ENCODE measurements around the gene XKR3.
"Not testable (repeated sequence)": the region's sequence is repeated elsewhere in the genome, so short reads cannot be mapped to it uniquely, and the experiment has no call there.

Gene XKR3

DNA sequence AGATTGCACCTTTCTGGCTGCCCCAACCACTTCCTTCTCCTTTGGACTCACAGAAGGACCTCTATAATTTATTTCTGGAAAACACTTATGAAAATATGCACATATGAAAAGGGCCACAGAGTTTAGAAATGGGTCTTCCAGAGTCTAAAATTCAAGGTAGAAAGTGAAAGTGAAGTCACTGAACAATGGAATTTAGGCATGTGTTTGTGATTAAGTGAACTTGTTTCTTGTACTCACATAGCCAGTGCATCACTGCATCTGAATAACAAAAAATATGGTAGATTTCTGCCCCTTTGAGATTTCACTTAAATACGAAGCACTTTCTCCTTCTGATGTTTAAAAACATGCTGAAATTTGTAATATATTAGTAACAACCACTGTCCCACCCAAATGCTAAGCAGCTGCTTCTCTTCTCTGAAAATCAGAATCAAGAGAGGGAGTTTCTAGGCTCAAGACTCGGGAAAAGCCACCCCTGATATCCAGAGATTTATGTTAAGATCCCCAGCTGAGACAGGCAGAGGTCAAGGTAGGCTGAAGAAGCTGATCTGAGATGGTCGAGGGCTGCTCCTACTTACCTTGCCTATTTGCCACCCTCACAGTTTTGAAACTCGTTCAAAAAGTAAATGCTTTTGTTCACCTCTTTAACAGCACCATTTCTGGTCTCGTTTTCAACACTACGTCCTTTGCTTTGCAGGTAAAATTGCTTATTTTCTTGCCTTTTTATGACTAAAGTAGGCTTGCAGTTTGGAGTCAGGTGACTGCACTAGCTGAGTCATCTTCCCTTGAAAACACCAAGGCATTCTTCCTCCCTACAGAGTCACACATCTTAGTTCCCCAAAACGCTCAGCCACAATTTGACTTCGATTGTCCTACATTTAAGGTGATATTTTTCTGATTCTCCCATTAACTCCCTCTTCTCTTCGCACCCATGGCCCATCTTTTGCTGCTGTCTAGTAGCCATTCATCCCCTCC is at the start of gene XKR3:
XKR3 (minus strand) TSS at position 696 of the 972 bp plus-strand sequence. CDS start 17,338 bp downstream, outside the sequence.
- peak in 1 of 3 experiments; percentile 1 for DNase-seq

DNA sequence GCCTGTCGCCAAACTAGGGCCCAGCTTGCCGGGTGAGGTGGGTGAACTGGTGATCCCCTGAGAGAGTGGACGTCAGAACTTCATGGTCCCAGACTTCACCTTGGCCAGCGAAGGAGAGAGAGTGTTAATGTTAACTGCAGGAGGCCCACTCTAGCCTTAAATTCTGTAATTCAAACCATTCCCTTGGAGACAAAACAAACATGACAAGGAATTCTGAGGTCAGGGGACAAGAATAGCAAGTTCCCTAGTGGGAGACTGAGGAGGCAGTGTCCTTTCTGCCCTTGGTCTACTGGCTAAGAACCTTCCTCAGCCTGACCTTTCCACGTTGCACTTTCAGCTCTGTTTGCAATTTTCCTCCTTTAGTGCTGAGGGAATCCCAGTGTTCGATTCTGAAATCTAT is 44.4 kb upstream of the XKR3 start:
- not testable (repeated sequence) for DNase-seq

DNA sequence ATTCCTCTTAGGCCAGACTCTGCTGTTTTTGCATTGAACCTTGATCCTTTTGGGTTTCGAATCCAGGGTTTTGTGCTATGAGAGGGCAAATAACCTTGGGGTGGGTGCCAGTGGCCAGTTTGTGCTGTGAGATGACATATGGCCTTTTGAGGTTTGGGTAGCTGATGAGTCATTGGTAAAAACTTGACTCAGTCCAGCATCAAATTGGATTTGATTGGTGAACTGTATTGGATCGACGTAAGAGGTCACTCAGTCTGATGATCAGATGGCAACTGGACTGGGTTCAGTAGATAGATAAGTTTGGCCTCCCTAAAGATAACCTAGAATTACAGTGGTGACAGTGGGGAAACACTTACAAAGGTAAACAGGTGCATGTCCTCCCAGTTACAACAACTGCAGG is 41.0 kb upstream of the XKR3 start:
- DNase-seq = no peak

DNA sequence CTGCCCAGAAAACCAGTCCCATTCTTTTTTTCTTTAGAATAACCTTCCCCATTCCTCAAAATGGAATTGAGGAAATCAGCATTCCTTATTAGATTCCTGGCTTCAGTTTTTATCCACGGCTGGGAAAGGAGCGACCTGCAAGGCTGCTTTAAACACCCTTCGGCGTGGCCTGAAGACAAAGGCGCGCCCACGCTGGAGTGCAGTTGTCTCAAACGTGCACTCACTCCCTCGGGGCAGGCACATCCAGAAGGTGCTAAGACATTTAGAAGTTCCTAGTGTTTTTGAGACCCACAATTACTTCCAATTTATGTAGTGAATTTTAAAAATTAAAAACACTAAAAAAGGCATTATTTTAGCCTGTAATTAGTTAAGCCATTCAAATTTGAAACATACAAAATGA is 31.6 kb upstream of the XKR3 start:
- DNase-seq = not testable (repeated sequence)

DNA sequence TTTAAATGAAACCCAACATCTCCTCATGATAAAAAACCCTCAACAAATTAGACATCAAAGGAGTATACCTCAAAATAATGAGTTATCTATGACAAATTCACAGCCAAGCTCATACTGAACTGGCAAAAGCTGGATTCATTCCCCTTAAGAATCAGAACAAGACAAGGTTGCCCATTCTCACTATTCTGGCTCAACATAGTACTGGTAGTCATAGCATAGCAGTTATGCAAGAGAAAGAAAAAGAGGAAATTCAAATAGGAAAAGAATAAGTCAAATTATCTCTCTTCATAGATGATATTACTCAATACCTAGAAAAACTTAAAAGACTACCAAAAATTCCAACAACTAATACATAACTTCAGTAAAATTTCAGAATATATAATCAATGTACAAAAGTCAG is 29.4 kb upstream of the XKR3 start:
- no peak for DNase-seq

DNA sequence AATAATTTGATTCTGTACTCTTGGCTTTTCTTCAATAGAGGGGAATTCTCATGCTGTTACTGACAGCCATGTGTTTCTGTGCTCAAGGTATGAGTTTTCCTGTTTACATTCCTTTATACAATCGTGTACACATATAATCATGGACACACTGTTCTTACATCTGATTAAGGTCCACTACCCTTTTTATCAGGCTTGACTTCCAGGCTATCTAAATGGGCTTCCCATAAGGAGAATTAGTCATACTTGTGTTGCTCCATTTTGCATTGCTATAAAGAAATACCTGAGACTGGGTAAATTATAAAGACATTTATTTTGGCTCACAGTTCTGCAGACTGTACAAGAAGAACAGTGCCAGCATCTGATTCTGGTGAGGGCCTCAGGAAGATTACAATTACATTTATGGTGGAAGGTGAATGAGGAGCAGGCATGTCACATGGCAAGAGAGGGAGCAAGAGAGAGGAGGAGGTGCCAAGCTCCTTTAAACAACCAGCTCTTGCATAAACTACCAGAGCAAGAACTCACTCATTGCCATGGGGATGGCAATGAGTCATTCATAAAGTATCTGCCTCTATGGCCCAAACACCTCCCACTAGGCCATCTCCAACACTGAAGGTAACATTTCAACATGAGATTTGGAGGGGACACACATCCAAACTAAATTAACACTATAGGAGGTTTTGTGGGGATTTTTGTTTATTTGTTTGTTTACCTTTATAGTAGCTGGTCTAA is 26.2 kb upstream of the XKR3 start:
- not testable (repeated sequence) for DNase-seq

DNA sequence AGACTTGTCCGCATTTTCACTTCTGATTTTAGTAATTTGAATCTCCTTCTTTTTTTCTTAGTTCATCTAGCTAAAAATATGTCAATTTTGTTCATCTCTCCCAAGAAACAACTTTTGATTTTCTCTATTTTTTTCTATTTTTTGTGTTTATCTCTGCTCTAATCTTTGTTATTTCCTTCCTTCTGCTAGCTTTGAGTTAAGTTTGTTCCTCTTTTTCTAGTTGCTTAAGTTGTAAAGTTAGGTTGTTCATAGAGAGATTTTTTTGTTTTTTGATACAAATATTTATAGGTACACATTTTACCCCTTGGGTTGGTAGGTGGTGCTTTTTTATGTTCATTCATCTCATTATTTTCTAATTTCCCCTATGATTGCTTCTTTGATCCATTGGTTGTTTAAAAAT is 22.1 kb upstream of the XKR3 start:
- no peak for DNase-seq

DNA sequence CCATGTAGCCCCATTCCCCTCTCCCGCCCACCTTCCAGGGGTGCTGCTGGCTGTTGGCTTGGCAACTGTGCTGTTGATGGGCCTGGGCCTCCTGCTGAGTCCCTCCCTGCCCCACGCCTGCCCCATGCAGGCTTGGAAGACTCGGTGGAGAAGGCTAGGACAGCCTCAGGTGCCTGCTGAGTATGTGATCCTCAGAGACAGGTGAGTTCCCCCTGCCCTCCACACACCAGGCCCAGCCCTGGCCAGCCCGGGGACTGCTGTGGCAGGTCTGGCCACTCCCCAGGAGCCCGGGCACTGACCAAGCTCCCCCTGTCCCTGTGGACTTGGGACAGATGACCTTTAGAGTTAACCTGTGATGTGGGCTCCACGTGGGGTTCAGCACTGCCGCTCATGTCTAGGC is 20.7 kb upstream of the XKR3 start:
- DNase-seq = no peak

DNA sequence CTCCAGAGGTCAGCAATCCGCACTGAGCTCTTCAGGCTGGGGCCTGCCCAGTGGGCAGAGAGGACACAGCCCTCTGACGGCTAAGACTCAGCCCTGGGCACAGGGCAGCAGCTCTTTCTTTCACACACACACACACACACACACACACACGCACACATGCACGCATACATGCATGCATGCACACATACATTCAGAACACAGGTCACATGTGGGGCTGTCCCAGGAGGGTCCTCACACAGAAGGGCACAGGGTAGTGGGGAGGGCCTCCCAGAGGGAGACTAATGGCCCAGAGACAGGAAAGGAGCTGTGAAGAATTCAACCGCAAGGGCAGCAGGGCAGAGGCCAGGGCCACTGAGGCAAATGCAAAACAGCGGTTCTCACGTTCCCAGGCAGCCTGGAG is 20.3 kb upstream of the XKR3 start:
- no peak for DNase-seq

DNA sequence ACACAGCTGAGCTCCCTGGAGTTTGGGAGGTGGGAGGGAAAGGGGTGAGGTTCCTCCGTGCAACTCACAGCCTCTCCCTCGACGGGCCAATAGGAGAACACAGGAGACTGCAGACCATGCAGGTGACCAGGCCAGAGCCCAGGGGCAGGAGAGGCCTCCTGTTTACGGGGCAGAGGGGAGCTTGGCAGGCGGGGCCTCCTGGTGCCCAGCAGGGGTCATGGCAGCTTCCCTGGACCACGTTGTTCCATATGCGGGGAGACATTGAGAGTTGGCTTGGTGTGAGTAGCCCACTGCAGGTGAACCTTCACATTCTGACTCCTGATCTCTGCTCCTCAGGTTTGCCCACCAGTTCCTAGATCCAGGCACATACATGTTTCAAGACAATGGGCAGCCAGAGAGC is 19.3 kb upstream of the XKR3 start:
- no peak for DNase-seq

DNA sequence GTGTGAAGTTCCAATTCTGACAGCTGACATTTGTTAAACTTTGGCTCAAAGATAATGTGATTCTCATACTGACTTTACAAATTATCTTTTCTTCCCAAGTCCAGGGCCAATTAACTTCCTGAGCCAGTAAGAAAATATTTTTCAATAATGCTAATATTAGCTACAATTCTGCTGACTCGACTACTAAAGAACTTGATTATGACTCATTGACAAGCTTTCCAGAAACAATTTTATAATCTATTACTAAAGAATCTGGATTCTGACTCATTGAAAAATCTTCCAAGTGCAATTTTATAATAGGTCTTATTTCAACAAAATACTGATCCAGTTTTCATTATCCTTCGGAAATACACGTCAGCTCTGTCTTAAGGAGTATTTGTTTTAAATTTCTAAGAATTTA is 12.9 kb upstream of the XKR3 start:
- no peak for DNase-seq

DNA sequence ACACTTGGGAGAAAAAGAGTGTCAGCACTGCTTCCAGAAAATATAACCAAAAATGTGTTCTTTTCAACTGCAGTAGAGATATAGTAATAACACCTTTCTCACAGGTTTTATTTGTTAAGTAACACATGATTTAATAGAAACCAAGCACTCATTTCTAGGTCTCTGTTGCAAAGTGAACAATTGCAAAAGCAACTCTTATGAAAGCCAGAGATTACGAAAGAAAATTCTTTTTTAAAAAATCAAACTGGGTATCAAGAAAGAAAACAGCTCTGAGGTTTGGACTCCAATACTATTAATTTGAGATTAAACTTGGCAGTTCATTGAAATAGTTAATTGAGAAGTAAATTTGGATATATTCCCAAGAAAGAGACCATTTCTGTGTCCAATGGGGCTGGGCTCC is 9.8 kb upstream of the XKR3 start:
- no peak for DNase-seq

DNA sequence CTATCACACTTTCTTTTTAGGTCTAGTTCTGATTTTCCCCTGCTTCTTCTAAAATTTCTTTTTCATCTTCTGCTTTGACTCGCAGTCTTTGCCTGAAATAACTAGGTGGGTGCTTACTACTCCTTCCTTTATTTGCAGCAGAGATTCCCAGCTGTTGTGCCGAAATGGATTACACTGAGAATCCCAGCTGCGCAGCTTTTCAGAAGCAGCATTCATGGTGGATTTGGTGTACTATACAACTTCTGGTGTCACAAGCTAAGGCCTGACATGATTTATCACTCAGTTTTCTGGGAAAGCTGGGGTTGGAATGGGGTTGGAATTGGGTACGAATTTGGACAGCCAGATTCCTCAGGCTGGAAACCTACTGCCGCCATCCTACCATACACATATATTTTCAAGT is 6.0 kb upstream of the XKR3 start:
- no peak for DNase-seq

DNA sequence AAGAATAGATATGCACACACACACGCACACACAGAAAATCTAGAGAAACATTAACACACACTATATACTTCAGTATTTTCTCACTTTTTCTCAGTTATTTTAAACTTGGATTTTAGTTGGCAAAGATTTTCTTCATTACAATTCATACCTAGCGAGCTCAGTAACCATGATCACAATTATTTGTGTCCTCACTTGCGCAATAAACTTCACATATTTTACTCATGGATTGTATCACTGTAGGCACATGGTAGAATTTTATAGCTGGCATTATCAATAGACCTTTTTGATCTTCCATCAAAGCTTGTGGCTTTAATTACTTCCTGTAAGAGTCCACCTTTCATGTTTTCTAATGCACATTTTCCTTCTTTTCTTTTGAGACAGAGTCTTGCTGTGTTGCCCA is 4.8 kb upstream of the XKR3 start:
- DNase-seq = no peak

DNA sequence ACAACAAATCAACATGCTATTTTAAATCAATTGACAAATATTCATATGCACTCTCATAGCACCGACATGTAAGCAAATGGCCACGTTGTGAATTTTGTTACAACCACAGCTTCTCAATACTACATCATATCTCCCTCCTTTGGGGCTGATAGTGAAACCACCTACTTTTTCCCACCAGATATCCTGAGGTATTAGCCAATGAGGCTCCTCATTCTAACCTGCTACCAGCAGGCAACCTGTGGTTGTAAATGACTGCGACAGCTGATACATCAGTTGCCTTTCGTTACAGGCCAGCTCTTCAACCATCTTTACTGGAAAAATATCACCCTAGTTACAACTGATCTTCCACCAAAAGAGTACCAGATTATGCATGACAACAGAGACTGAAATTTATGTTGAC is 3.7 kb upstream of the XKR3 start:
- no peak for DNase-seq

DNA sequence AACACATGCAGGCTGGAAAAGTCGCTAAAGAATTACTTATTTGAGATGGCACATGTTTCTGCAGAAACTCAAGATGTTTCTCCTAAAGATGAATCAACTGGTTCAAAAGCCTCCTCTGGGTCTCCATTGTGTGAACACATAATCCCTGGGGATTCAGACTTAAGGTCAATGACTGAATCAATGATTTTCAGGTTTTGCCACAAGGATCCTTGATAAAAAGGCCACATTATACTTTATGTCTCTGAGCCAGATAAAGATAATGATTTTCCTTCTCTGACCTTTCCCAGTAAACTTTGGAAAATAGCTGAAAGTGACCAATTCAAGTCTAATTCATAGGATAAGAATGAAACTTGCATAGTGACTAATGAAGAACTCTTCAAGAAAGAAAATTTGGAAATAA is 2.3 kb upstream of the XKR3 start:
- DNase-seq = no peak

DNA sequence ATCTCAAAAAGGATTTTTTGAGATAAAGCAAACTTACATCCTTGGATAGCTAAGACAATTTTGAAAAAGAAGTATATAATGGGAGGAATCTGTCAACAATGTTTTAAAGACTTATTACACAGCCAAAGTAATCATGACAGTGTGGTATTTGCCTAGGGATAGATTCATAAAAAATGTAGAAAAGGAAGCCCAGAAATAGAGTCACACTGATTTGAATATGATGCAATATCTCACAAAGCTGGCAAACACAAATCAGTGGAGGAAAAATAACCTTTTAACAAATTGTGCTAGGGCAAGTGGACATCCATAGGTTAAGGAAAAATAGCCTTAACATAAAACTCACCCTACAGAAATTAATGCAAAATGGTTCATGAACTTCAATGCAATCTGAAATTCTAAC is 6.0 kb downstream of the XKR3 start:
- no peak for DNase-seq

DNA sequence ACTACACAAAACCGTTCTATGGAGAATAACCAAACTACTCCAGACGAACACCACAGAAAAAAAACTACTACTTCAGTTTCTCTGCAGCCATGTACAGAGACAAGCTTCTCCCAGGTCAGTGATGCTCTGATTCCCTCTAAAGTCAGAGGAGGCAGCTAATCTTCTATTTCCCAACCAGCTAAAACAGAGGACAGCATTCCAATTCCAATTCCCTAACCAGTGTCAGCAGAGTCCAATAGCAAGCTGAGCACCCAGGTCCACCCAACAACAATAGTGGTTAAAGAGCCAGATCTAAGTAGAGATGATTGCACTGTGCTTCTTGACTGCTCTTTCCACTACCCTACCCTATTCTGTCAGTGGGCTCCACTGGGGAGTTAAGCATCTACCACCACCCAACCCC is 6.7 kb downstream of the XKR3 start:
- DNase-seq = no peak

DNA sequence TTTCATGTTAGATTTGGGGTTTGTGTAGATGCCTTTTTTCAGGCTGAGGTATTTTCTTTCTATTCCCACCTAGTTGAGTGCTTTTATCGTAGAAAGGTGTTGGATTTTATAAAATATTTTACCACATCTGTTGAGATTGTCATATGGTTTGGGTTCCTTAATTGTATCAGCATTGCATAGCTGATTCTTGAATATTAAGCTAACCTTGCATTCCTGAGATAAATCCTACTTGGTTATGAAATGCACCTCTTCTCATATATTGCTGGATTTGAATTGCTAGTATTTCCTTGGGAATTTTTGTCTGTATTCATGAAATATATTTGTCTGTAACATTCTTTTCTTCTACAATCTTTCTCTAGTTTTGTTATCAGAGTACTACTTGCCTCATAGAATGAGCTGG is 10.1 kb downstream of the XKR3 start:
- DNase-seq = no peak

DNA sequence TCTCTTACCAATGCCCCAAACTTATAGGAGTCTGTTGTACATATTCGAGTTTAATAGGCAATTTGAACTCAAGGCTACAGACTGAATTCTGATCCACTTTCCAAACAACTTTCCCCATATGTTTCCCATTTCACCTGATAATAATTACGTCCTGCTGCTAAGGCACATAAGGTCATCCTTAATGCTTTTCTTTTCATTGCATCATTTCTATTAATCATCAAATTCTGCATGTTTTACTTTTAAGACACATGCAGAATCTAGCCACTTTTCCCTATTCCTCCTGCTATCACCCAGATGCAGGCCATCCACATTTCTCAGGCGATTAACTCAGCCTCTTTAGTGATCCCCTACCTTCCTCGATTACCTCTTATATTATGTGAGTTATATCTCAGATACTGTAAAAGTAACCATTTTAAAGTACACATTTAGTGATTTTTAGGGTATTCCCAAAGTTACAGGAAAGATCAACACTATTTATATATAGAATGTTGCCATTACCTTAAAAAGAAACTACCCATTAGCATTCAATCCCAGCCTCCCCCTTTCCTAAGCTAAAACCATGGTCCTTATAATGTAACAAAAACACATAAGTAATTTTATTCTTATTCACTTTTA is 14.9 kb downstream of the XKR3 start:
- no peak for DNase-seq

DNA sequence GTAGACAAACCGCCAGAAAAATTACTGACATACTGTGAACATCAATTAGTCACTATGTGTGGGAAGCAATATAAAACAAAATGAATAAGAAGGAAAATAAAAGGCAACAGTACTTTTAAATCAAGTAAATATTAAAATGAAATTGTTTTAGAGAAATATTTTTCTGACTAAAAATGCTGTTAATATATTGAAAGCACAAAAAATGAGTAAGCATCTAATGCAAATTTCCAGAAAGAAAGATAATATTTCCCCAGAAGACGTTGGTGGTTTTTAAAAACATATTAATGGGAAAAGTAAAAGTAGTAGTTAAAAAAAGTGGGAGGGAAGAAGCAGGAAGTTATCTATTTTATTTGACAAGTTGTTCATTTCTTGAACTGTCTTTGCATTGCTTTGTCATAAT is 16.5 kb downstream of the XKR3 start:
- DNase-seq = no peak

DNA sequence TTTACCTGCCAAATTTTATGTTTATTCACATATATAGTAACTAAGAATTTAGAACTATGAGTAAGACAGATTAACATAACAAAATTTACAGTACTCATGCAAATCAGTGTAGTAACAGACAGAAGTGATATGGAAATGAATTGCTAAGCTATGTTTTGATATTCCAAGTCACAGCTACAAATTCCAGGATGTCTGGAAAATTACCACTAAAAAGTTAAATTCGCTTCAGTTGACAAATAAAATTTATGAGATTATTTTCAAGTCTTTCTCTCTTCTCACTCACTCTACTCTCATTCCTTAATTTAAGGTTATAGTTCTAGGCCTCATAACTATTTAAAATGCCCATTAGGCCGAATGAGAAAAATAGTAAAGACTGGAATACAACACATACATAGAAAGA is 18.1 kb downstream of the XKR3 start:
- DNase-seq = no peak

DNA sequence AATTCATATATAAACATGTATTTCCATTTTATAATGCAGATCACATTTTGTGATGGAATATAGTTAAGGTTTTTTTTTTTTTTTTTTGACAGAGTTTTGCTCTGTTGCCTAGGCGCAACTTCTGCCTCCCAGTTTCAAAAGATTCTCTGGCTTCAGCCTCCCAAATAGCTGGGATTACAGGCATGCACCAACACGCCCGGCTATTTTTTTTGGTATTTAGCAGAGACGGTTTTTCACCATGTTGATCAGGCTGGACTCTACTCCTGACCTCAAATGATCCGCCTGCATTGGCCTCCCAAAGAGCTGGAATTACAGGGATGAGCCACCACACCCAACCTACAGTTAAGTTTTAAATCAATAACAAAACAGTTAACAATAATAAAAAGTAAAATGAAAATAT is 18.8 kb downstream of the XKR3 start:
- no peak for DNase-seq

DNA sequence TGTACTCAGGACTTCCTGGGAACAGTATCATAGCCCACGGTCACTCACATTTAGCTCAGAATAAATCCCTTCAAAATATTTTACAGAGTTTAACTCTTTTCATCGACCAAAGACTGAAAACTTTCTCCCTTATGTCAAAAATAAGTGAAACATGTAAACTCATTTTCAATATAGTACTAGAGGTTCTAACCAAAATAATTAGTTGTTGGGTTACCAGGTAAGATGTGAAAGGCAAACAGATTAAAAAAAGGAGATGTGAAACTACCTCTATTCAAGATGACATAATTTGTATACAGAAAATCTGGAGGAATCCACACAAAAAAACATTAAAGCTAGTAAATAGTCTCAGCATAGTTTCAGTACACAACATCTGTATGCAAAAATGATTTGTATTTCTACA is 20.3 kb downstream of the XKR3 start:
- no peak for DNase-seq

Data from NCI-H1417 (cell line).